ENCODE data around the gene GALNT13. TPM values are rescaled to one million over a fixed set of nuclear protein-coding genes. Genes with fewer than 3 reads are reported as not detected.

GALNT13 gene
- total RNA-seq, 2 donors from 2014 or later = 0.33 to 5.7 TPM

GRCh38 chr2:154173164-154173563 is 301.4 kb downstream of the GALNT13 start:
- WGBS, 2 donors = 23 to 31% methylated on average over 2 of the region's 2 CpGs
- Histone ChIP-seq H3K9me3 (no peaks in the 10 kb centered on the region), H3K27me3 (no peaks in the 10 kb centered on the region), H3K4me3 (no peak overlapping the region), H3K4me1 (no peaks in the 10 kb centered on the region), H3K27ac (no peak overlapping the region), H3K36me3 (replicated peaks in 1 of 2; ENCODE audit: insufficient read depth in 1 of 2, low read depth in 2 of 2) (no peaks in the 10 kb centered on the region)
- intact Hi-C loops (cut with DNase I) = no loop called here
- no peak for TF ChIP-seq CTCF (IDR thresholded peaks at IDR 0.05)
- no peak for TF ChIP-seq POLR2A (IDR thresholded peaks at IDR 0.05)
- ATAC-seq = no peak
- DNase-seq = no peak

DNA sequence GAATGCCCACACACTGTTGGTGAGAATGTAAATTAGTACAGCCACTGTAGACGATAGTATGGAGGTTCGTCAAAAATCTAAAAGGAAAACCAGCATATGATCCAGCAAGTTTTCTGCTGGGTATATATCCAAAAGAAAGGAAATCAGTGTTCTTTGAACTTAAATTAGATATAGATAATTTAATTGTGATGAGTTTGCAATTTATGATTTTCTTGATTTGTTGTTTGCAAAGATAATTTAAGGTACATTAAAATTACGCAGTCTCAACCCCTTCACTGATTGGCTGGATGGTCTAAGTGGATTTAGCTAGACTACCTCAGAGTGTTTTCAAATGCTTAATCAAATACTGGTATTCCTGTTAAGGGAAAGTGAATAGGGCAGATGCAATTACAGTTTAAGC is 302.2 kb downstream of the GALNT13 start:
- intact Hi-C loops (cut with DNase I) = no loop called here
- DNase-seq = no peak
- 72 to 74% methylated on average over 3 of the region's 3 CpGs for WGBS, 2 donors
- H3K4me1 ChIP-seq = no peaks in the 10 kb centered on the region
- TF ChIP-seq CTCF (IDR thresholded peaks at IDR 0.05) = no peak
- TF ChIP-seq POLR2A (IDR thresholded peaks at IDR 0.05) = no peak
- no peaks in the 10 kb centered on the region for H3K27me3 ChIP-seq
- ATAC-seq = no peak
- no peaks in the 10 kb centered on the region for H3K36me3 ChIP-seq (replicated peaks in 1 of 2; ENCODE audit: insufficient read depth in 1 of 2, low read depth in 2 of 2)
- H3K27ac ChIP-seq = no peak overlapping the region
- H3K4me3 ChIP-seq = no peak overlapping the region
- no peaks in the 10 kb centered on the region for H3K9me3 ChIP-seq

- Histone ChIP-seq H3K36me3 (replicated peaks in 1 of 2; ENCODE audit: insufficient read depth in 1 of 2, low read depth in 2 of 2) (no peaks in the 10 kb centered on the region), H3K27ac (no peak overlapping the region), H3K4me3 (no peak overlapping the region), H3K27me3 (no peaks in the 10 kb centered on the region), H3K9me3 (no peaks in the 10 kb centered on the region), H3K4me1 (no peaks in the 10 kb centered on the region)
- no peak for ATAC-seq
- DNase-seq = no peak
- intact Hi-C loops (cut with DNase I) = no loop called here
- WGBS, 2 donors = 73 to 75% methylated on average over 5 of the region's 5 CpGs
- TF ChIP-seq POLR2A (IDR thresholded peaks at IDR 0.05) (no peak), CTCF (IDR thresholded peaks at IDR 0.05) (no peak)
These were observed 310.3 kb downstream of the GALNT13 start for GRCh38 chr2:154182008-154182407.

DNA sequence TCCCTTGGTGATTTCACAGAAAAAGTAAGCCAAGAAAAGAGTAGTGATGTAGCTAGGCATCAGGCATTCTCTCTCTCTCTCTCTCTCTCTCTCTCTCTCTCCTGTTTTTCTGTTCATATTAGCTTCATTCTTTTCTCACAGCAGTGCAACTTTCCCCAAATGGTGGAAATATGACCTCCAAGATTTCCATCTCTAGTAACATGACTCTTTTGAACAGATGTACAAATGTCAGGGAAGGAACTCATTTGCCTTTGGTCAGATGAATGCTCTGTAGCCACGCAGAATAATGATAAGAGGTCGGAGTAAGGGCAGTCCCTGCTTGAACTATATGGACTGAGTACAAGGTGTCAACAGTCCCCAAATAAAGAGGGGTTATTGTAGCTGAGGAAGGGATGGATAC is 316.2 kb downstream of the GALNT13 start:
- Histone ChIP-seq H3K9me3 (no peaks in the 10 kb centered on the region), H3K36me3 (replicated peaks in 1 of 2; ENCODE audit: insufficient read depth in 1 of 2, low read depth in 2 of 2) (no peaks in the 10 kb centered on the region), H3K27ac (no peak overlapping the region), H3K4me1 (no peaks in the 10 kb centered on the region), H3K4me3 (no peak overlapping the region), H3K27me3 (no peaks in the 10 kb centered on the region)
- 25 to 29% methylated on average over 2 of the region's 2 CpGs for WGBS, 2 donors
- intact Hi-C loops (cut with DNase I) = no loop called here
- ATAC-seq (no peak), DNase-seq (no peak)
- TF ChIP-seq CTCF (IDR thresholded peaks at IDR 0.05) (no peak), POLR2A (IDR thresholded peaks at IDR 0.05) (no peak)

DNA sequence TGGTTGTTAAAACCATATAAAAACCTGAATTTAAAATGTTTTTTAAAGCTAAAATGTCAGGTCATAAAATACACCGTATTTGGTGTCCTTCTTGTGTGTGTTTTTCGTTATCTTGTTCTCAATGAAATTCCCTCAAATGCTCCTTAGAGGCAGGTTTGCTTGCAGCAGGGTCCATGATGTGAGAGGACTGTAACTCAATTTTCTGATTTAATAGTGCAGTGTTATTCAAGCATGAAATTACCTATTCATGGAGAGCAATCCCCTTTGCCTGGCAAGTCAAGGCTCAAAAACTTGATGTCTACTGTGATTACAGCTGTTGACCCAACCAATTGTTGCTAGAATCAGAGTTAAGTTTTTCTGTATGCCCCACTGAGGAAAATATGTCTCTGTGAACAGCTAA is 318.2 kb downstream of the GALNT13 start:
- ATAC-seq = no peak
- DNase-seq = no peak
- no peak for TF ChIP-seq POLR2A (IDR thresholded peaks at IDR 0.05)
- TF ChIP-seq CTCF (IDR thresholded peaks at IDR 0.05) = no peak
- H3K9me3 ChIP-seq = no peaks in the 10 kb centered on the region
- no peaks in the 10 kb centered on the region for H3K4me1 ChIP-seq
- no peak overlapping the region for H3K27ac ChIP-seq
- H3K36me3 ChIP-seq (replicated peaks in 1 of 2; ENCODE audit: insufficient read depth in 1 of 2, low read depth in 2 of 2) = no peaks in the 10 kb centered on the region
- no peak overlapping the region for H3K4me3 ChIP-seq
- intact Hi-C loops (cut with DNase I) = no loop called here
- WGBS, 2 donors = 59 to 63% methylated on average over 2 of the region's 2 CpGs
- H3K27me3 ChIP-seq = no peaks in the 10 kb centered on the region
